Measurements from ENCODE around the gene AP2A1.

DNA sequence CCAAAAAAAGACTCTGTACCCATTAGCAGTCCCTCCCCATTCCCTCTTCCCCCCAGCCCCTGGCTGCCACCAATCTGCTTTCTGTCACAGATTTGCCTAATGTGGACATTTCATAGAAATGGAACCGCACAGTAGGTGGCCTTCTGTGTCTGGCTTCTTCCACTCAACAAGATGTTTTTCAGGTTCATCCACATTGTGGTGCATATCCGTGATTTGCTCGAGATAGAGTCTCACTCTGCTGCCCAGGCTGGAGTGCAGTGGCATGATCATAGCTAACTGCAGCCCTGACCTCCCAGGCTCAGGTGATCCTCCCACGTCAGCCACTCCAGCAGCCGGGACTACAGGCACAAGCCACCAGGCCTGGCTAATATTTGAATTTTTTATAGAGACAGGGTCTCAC, 20.9 kb downstream of the AP2A1 start:
- TF ChIP-seq CTCF (IDR thresholded peaks at IDR 0.05), result no peak
- no peak for TF ChIP-seq ZFX (IDR thresholded peaks at IDR 0.05; ENCODE audit: borderline replicate concordance)
